BLaER1 treated with 17β-estradiol and CSF1 and Interleukin-3, amounts not matched to agents 10 nM and 100 nM (cell line): ENCODE data around the gene CHCHD1.

Source experiments
- H3K27ac ChIP-seq, 11 experiments: shearing (Covaris generic); formaldehyde crosslinking; 2 replicates each; pipeline ENCODE4 v1.8.1; 2022
- H3K27me3 ChIP-seq, 11 experiments: shearing (Covaris generic); formaldehyde crosslinking; 2 replicates each; pipeline ENCODE4 v1.8.1; 2022
- H3K36me3 ChIP-seq, 11 experiments: shearing (Covaris generic); formaldehyde crosslinking; 2 replicates each; pipeline ENCODE4 v1.8.1; 2022
- H3K4me1 ChIP-seq, 10 experiments: shearing (Covaris generic); formaldehyde crosslinking; 2 replicates each; pipeline ENCODE4 v1.8.1; 2022
- H3K4me2 ChIP-seq, 11 experiments: shearing (Covaris generic); formaldehyde crosslinking; 2 replicates each; pipeline ENCODE4 v1.8.1; 2022
- H3K4me3 ChIP-seq, 10 experiments: shearing (Covaris generic); formaldehyde crosslinking; 2 replicates each; pipeline ENCODE4 v1.8.1; 2022
- H3K9ac ChIP-seq, 11 experiments: shearing (Covaris generic); formaldehyde crosslinking; 2 replicates each; pipeline ENCODE4 v1.8.1; 2022
- H3K9me3 ChIP-seq, 11 experiments: shearing (Covaris generic); formaldehyde crosslinking; replicated peaks in 1 of 11; 2 replicates each; pipeline ENCODE4 v1.8.1; 2022
- H4K20me1 ChIP-seq, 11 experiments: shearing (Covaris generic); formaldehyde crosslinking; 2 replicates each; pipeline ENCODE4 v1.8.1; 2022
- Cebpa-rat ChIP-seq, 11 experiments: shearing (Covaris generic); IDR thresholded peaks; 2 replicates each; pipeline ENCODE4 v1.8.1; 2022

Gene CHCHD1

GRCh38 chr10:73743327-73743904, 38.4 kb upstream of the CHCHD1 start:
- peak overlapping the region; percentile 71 to 99 (median 89) for H3K4me3 ChIP-seq
- H4K20me1 ChIP-seq: peaks cover 0 to 23% (median 5%) of the 10 kb centered on the region in 11 experiments; a peak in 12 of 22 replicates
- peak overlapping the region; percentile 85 to 97 (median 92) for H3K27ac ChIP-seq
- H3K27me3 ChIP-seq: no peaks in the 10 kb centered on the region
- H3K4me1 ChIP-seq: peaks cover 24 to 48% (median 39%) of the 10 kb centered on the region in 10 experiments
- H3K9me3 ChIP-seq: no peaks in the 10 kb centered on the region
- H3K4me2 ChIP-seq: peak overlapping the region; percentile 86 to 98 (median 88)
- peak overlapping the region; percentile 79 to 95 (median 88) for H3K9ac ChIP-seq
- H3K36me3 ChIP-seq: peaks cover 22 to 58% (median 34%) of the 10 kb centered on the region in 11 experiments
- no peak for TF ChIP-seq Cebpa-rat (IDR thresholded peaks at IDR 0.05)

- Histone ChIP-seq H3K27ac (peak within 1 kb of the TSS; percentile 85 to 97 (median 92)), H3K9me3 (no peaks in the 10 kb centered on the region), H4K20me1 (peaks cover 0 to 30% (median 8%) of the 10 kb centered on the region in 11 experiments; a peak in 13 of 22 replicates), H3K4me1 (peaks cover 30 to 55% (median 41%) of the 10 kb centered on the region in 10 experiments), H3K36me3 (peaks cover 28 to 63% (median 37%) of the 10 kb centered on the region in 11 experiments), H3K4me2 (peak within 1 kb of the TSS; percentile 86 to 98 (median 94)), H3K27me3 (no peaks in the 10 kb centered on the region), H3K4me3 (peak within 1 kb of the TSS; percentile 71 to 99 (median 89)), H3K9ac (peak within 1 kb of the TSS; percentile 79 to 95 (median 88))
- TF ChIP-seq Cebpa-rat (IDR thresholded peaks at IDR 0.05): no peak
Observed at GRCh38 chr10:73743905-73744663, 37.8 kb upstream of the CHCHD1 start, which contains the start of gene SEC24C. Gene SEC24C (plus strand): TSS chr10:73744372. CDS start chr10:73746833, 2,461 bp downstream.

- H4K20me1 ChIP-seq: peaks cover 2 to 35% (median 14%) of the 10 kb centered on the region in 11 experiments; a peak in 15 of 22 replicates
- TF ChIP-seq Cebpa-rat (IDR thresholded peaks at IDR 0.05): no peak
Observed at GRCh38 chr10:73744664-73744975, 37.2 kb upstream of the CHCHD1 start.

GRCh38 chr10:73746721-73747120, 35.1 kb upstream of the CHCHD1 start:
- Histone ChIP-seq H3K36me3 (peaks cover 55 to 69% (median 61%) of the 10 kb centered on the region in 11 experiments), H4K20me1 (peaks cover 20 to 56% (median 34%) of the 10 kb centered on the region in 11 experiments; a peak in 18 of 22 replicates), H3K4me1 (peaks cover 29 to 60% (median 33%) of the 10 kb centered on the region in 10 experiments), H3K4me2 (peak overlapping the region in 7 of 11 experiments; percentile 86 to 98 (median 88); a peak in 9 of 22 replicates), H3K27ac (no peak overlapping the region), H3K4me3 (no peak overlapping the region), H3K9ac (peak overlapping the region in 4 of 11 experiments; percentile 0 to 83 (median 4); a peak in 3 of 22 replicates), H3K27me3 (no peaks in the 10 kb centered on the region), H3K9me3 (no peaks in the 10 kb centered on the region)
- TF ChIP-seq Cebpa-rat (IDR thresholded peaks at IDR 0.05): no peak

More at GRCh38 chr10:73744664-73744975, 37.2 kb upstream of the CHCHD1 start:
- peak overlapping the region; percentile 79 to 95 (median 88) for H3K9ac ChIP-seq
- H3K4me3 ChIP-seq: peak overlapping the region; percentile 71 to 99 (median 89)
- H3K36me3 ChIP-seq: peaks cover 34 to 64% (median 42%) of the 10 kb centered on the region in 11 experiments
- peak overlapping the region; percentile 86 to 98 (median 94) for H3K4me2 ChIP-seq
- no peaks in the 10 kb centered on the region for H3K9me3 ChIP-seq
- peak overlapping the region; percentile 85 to 97 (median 92) for H3K27ac ChIP-seq
- H3K4me1 ChIP-seq: peaks cover 32 to 60% (median 41%) of the 10 kb centered on the region in 10 experiments
- no peaks in the 10 kb centered on the region for H3K27me3 ChIP-seq

GRCh38 chr10:73750819-73751218, 31.0 kb upstream of the CHCHD1 start:
- no peak overlapping the region for H3K4me2 ChIP-seq
- H3K36me3 ChIP-seq: peaks cover 95 to 98% (median 97%) of the 10 kb centered on the region in 11 experiments
- peak overlapping the region in 1 of 11 experiments; percentile 10; a peak in 1 of 22 replicates for H3K9ac ChIP-seq
- no peak for TF ChIP-seq Cebpa-rat (IDR thresholded peaks at IDR 0.05)
- no peaks in the 10 kb centered on the region for H3K9me3 ChIP-seq
- no peak overlapping the region for H3K27ac ChIP-seq
- H3K4me3 ChIP-seq: no peak overlapping the region
- H3K27me3 ChIP-seq: no peaks in the 10 kb centered on the region
- peaks cover 7 to 35% (median 12%) of the 10 kb centered on the region in 10 experiments; a peak in 18 of 20 replicates for H3K4me1 ChIP-seq
- peaks cover 24 to 92% (median 45%) of the 10 kb centered on the region in 11 experiments; a peak in 19 of 22 replicates for H4K20me1 ChIP-seq

GRCh38 chr10:73756183-73756582, 25.7 kb upstream of the CHCHD1 start:
- H3K9me3 ChIP-seq: no peaks in the 10 kb centered on the region
- H3K9ac ChIP-seq: no peak overlapping the region; a peak in 1 of 22 replicates
- H3K27me3 ChIP-seq: no peaks in the 10 kb centered on the region
- H3K27ac ChIP-seq: no peak overlapping the region
- no peak overlapping the region for H3K4me3 ChIP-seq
- no peak overlapping the region for H3K4me2 ChIP-seq
- 0 out of 20 replicates have a peak, but pooled peaks cover 0 to 3% (median 0%) of the 10 kb centered on the region in 10 experiments for H3K4me1 ChIP-seq
- H3K36me3 ChIP-seq: peaks cover 92 to 100% (median 96%) of the 10 kb centered on the region in 11 experiments
- peaks cover 15 to 93% (median 59%) of the 10 kb centered on the region in 11 experiments; a peak in 20 of 22 replicates for H4K20me1 ChIP-seq
- no peak for TF ChIP-seq Cebpa-rat (IDR thresholded peaks at IDR 0.05)

- Histone ChIP-seq H3K36me3 (peaks cover 92 to 100% (median 96%) of the 10 kb centered on the region in 11 experiments), H3K4me1 (0 out of 20 replicates have a peak, but pooled peaks cover 0 to 3% (median 0%) of the 10 kb centered on the region in 10 experiments), H3K4me2 (no peak overlapping the region), H3K9me3 (no peaks in the 10 kb centered on the region), H3K27ac (no peak overlapping the region), H3K27me3 (no peaks in the 10 kb centered on the region), H3K9ac (peak overlapping the region in 2 of 11 experiments; percentile 13 to 29; a peak in 1 of 22 replicates), H4K20me1 (peaks cover 16 to 92% (median 71%) of the 10 kb centered on the region in 11 experiments; a peak in 20 of 22 replicates), H3K4me3 (no peak overlapping the region)
- TF ChIP-seq Cebpa-rat (IDR thresholded peaks at IDR 0.05): no peak
Observed at GRCh38 chr10:73758704-73759511, 22.9 kb upstream of the CHCHD1 start.

- no peak for TF ChIP-seq Cebpa-rat (IDR thresholded peaks at IDR 0.05)
- Histone ChIP-seq H3K27me3 (no peaks in the 10 kb centered on the region), H3K9me3 (no peaks in the 10 kb centered on the region), H3K4me3 (no peak overlapping the region), H3K9ac (peak overlapping the region in 1 of 11 experiments; percentile 13; a peak in 2 of 22 replicates), H3K4me1 (0 out of 20 replicates have a peak, but pooled peaks cover 0 to 3% (median 0%) of the 10 kb centered on the region in 10 experiments), H4K20me1 (peaks cover 16 to 87% (median 67%) of the 10 kb centered on the region in 11 experiments; a peak in 20 of 22 replicates), H3K27ac (no peak overlapping the region; a peak in 1 of 22 replicates), H3K36me3 (peaks cover 90 to 100% (median 95%) of the 10 kb centered on the region in 11 experiments), H3K4me2 (no peak overlapping the region)
Observed at GRCh38 chr10:73759512-73760115, 22.2 kb upstream of the CHCHD1 start.
